B cell (primary cell): Measurements from ENCODE around the gene DGUOK. TPM values are rescaled to one million over a fixed set of nuclear protein-coding genes. Genes with fewer than 3 reads are reported as not detected.

Source experiments
- ATAC-seq: fragments of 200-7000 bp; cut with Tn5 transposase; one replicate; pipeline ENCODE4 v1.10.0; 2021; ENCODE audit warnings: low read depth, mild to moderate bottlenecking, moderate number of reproducible peaks, moderate library complexity
- CTCF ChIA-PET: fragments of 350-600 bp; sonication (Branson Sonifier 250); formaldehyde crosslinking; loops from one replicate; lab custom pipeline; 2021; ENCODE audit warnings: antibody characterized with exemption, inconsistent platforms; lab: Charles Lee
- POLR2A ChIA-PET: fragments of 350-600 bp; sonication (Branson Sonifier 250); formaldehyde crosslinking; loops from one replicate; lab custom pipeline; 2021; ENCODE audit warnings: antibody characterized with exemption; lab: Charles Lee
- DNase-seq: peaks from one replicate; pipeline ENCODE4 v3.0.0; 2013
- H2AFZ ChIP-seq: 2 replicates; pipeline ENCODE4 v1.6.1; 2012; ENCODE audit warnings: mild to moderate bottlenecking, low read depth, low read length; ENCODE audit not compliant: insufficient read depth, poor library complexity, severe bottlenecking
- H3K27ac ChIP-seq, 2 donors: 1 replicate in 1 of 2; 2 replicates in 1 of 2; pipeline ENCODE4 v1.5.1; 2012 to 2013; ENCODE audit warnings: low read length in 2 of 2, mild to moderate bottlenecking in 2 of 2, moderate library complexity in 1 of 2
- H3K27me3 ChIP-seq, 4 experiments: fragments of 200-600 bp in 1 of 4; sonication (generic) in 1 of 4; replicated peaks in 1 of 4; 1 replicate in 2 of 4; 2 replicates in 2 of 4; pipeline versions ENCODE4 v1.6.1 to v1.7.0; 2013 to 2016; ENCODE audit warnings: low read length in 3 of 4, mild to moderate bottlenecking in 2 of 4, mixed read lengths in 1 of 4, moderate library complexity in 1 of 4; ENCODE audit not compliant: insufficient read depth in 4 of 4, control insufficient read depth in 3 of 4; ENCODE audit errors: control extremely low read depth in 1 of 4
- H3K36me3 ChIP-seq, 2 experiments: replicated peaks in 1 of 2; 1 replicate in 1 of 2; 2 replicates in 1 of 2; pipeline versions ENCODE4 v1.6.1 to v1.7.1; 2013; ENCODE audit warnings: low read length in 1 of 2; ENCODE audit not compliant: insufficient read depth in 2 of 2, control insufficient read depth in 1 of 2; ENCODE audit errors: control extremely low read depth in 1 of 2, extremely low read depth in 1 of 2
- H3K4me1 ChIP-seq, 2 donors: fragments of 200-600 bp in 1 of 2; sonication (generic) in 1 of 2; 1 replicate in 1 of 2; 2 replicates in 1 of 2; pipeline versions ENCODE4 v1.5.1 to v1.6.1; 2013 to 2017; ENCODE audit warnings: low read length in 2 of 2; ENCODE audit not compliant: control insufficient read depth in 2 of 2, insufficient read depth in 2 of 2
- H3K4me2 ChIP-seq: replicated peaks from 2 replicates; pipeline ENCODE3; 2012; ENCODE audit warnings: mild to moderate bottlenecking, low read depth, low read length; ENCODE audit not compliant: poor library complexity, severe bottlenecking
- H3K4me3 ChIP-seq, 5 experiments: fragments of 200-600 bp in 1 of 5; sonication (generic) in 1 of 5; 1 replicate in 3 of 5; 2 replicates in 2 of 5; pipeline versions ENCODE4 v1.5.1 to v1.7.0; 2011 to 2016; ENCODE audit warnings: low read length in 4 of 5, mild to moderate bottlenecking in 4 of 5, low read depth in 2 of 5, control low read depth in 1 of 5, moderate library complexity in 1 of 5; ENCODE audit not compliant: insufficient read depth in 1 of 5; ENCODE audit errors: control extremely low read depth in 1 of 5, extremely low read depth in 1 of 5
- H3K79me2 ChIP-seq: fragments of 200-600 bp; sonication (generic); one replicate; pipeline ENCODE4 v1.6.0; 2016; ENCODE audit warnings: low read length; ENCODE audit not compliant: control insufficient read depth, insufficient read depth
- H3K9ac ChIP-seq: fragments of 200-600 bp; sonication (generic); 2 replicates; pipeline ENCODE4 v1.6.1; 2017; ENCODE audit warnings: mild to moderate bottlenecking, low read length, moderate library complexity
- H3K9me3 ChIP-seq, 3 donors: one replicate each; pipeline versions ENCODE4 v1.6.1 to v1.7.1; 2013; ENCODE audit warnings: low read length in 2 of 3; ENCODE audit not compliant: control insufficient read depth in 2 of 3, insufficient read depth in 1 of 3; ENCODE audit errors: control extremely low read depth in 1 of 3
- H4K20me1 ChIP-seq: 2 replicates; pipeline ENCODE4 v1.6.0; 2012; ENCODE audit warnings: mild to moderate bottlenecking, low read length; ENCODE audit not compliant: insufficient read depth, control insufficient read depth, poor library complexity, severe bottlenecking
- H3K27ac Mint-ChIP-seq: one replicate; pipeline ENCODE4 v1.8.0; 2021; ENCODE audit warnings: mixed read lengths
- H3K27me3 Mint-ChIP-seq: one replicate; pipeline ENCODE4 v1.8.0; 2021; ENCODE audit warnings: mixed read lengths
- H3K4me1 Mint-ChIP-seq: one replicate; pipeline ENCODE4 v1.8.0; 2021; ENCODE audit warnings: mixed read lengths
- H3K4me3 Mint-ChIP-seq: one replicate; pipeline ENCODE4 v1.8.0; 2021; ENCODE audit warnings: mixed read lengths
- H3K9me3 Mint-ChIP-seq: one replicate; pipeline ENCODE4 v1.8.0; 2022; ENCODE audit warnings: mixed read lengths; ENCODE audit not compliant: insufficient read depth
- CTCF ChIP-seq: fragments of 200-600 bp; IDR thresholded peaks from one replicate; pipeline ENCODE4 v1.8.0; 2022; ENCODE audit warnings: antibody characterized with exemption, mild to moderate bottlenecking
- EZH2 ChIP-seq: IDR thresholded peaks from 2 replicates; pipeline ENCODE4 v1.6.1; 2012; ENCODE audit warnings: borderline replicate concordance, low read depth, mild to moderate bottlenecking, moderate library complexity, low read length; ENCODE audit not compliant: insufficient read depth, poor library complexity, severe bottlenecking
- WGBS: methylation state at CpG from one replicate; pipeline ENCODE4 v1.1.5; 2013; ENCODE audit warnings: missing lambda C conversion rate; ENCODE audit not compliant: insufficient coverage; 5-methylcytosine and 5-hydroxymethylcytosine counted together
- intact Hi-C: fragments of 100-400 bp; cut with micrococcal nuclease; formaldehyde crosslinking; loops from one replicate; pipeline ENCODE4 v1.10.0; 2022
- polyA plus RNA-seq: library from polyadenylated mRNA; depleted of rRNA; stranded (reverse); fragments of >200 nt; gene quantifications from 2 replicates; pipeline ENCODE4 v1.2.3, GENCODE V29; 2012
- total RNA-seq, 2 donors: library from RNA; stranded (reverse); fragments of 120-200 nt in 1 of 2; gene quantifications; 1 replicate in 1 of 2; 2 replicates in 1 of 2; pipeline versions ENCODE4 v1.2.3 to v1.2.4, GENCODE V29; 2013 to 2022

The DGUOK gene
- total and polyA plus RNA-seq, 2 donors (not counting 1 experiment from before 2014, with no cell fraction given), result 61.7 to 81.5 TPM

- H3K79me2 ChIP-seq, result peaks cover 79% of the 10 kb centered on the region
- intact Hi-C loops, result loop anchor here (5.0 kb wide), 1 partner anchor 192 kb away; the partner anchor contains the start of gene TPRKB
- Mint-ChIP-seq H3K9me3 (no peaks in the 10 kb centered on the region), H3K4me1 (peaks cover 66% of the 10 kb centered on the region), H3K27ac (peak overlapping the region; percentile 53), H3K27me3 (no peaks in the 10 kb centered on the region), H3K4me3 (peak overlapping the region; percentile 36)
- no peak overlapping the region for H3K9ac ChIP-seq
- no peak for ATAC-seq
- H3K27me3 ChIP-seq, result no peaks in the 10 kb centered on the region
- no peak overlapping the region for H3K4me3 ChIP-seq
- no peak for DNase-seq
- peaks cover 23% of the 10 kb centered on the region for H4K20me1 ChIP-seq
- H3K36me3 ChIP-seq, result peaks cover 0 to 21% of the 10 kb centered on the region in 2 experiments
- 100% methylated on average over 2 of the region's 2 CpGs for WGBS
- peak overlapping the region in 1 of 2 donors; percentile 63 for H3K27ac ChIP-seq
- CTCF ChIA-PET, result interaction anchor here (0.9 kb wide), 1 partner anchor 103 kb away, joined by 3 read pairs; no protein-coding TSS in a partner anchor
- H3K4me1 ChIP-seq, result peaks cover 33 to 35% of the 10 kb centered on the region in 2 donors
- H2AFZ ChIP-seq, result no peak overlapping the region
- TF ChIP-seq EZH2, result no peak
- no peak for TF ChIP-seq CTCF
- H3K4me2 ChIP-seq, result peak overlapping the region; percentile 18
- peaks cover 0 to 8% (median 2%) of the 10 kb centered on the region in 3 donors for H3K9me3 ChIP-seq
- POLR2A ChIA-PET, result no interaction called here
Observed at GRCh38 chr2:73928963-73929347, 2.3 kb downstream of the DGUOK start.

- Mint-ChIP-seq H3K4me1 (peaks cover 65% of the 10 kb centered on the region), H3K27me3 (no peaks in the 10 kb centered on the region), H3K27ac (no peak overlapping the region), H3K9me3 (no peaks in the 10 kb centered on the region), H3K4me3 (no peak overlapping the region)
- intact Hi-C loops, result no loop called here
- Histone ChIP-seq H4K20me1 (peaks cover 26% of the 10 kb centered on the region), H3K27ac (peak overlapping the region in 1 of 2 donors; percentile 63), H2AFZ (no peak overlapping the region), H3K9me3 (peaks cover 0 to 5% (median 0%) of the 10 kb centered on the region in 3 donors), H3K4me3 (no peak overlapping the region), H3K4me1 (peaks cover 31 to 33% of the 10 kb centered on the region in 2 donors), H3K36me3 (peaks cover 0 to 26% of the 10 kb centered on the region in 2 experiments), H3K27me3 (no peaks in the 10 kb centered on the region), H3K79me2 (peaks cover 94% of the 10 kb centered on the region), H3K9ac (no peak overlapping the region), H3K4me2 (no peak overlapping the region)
- ATAC-seq (no peak), DNase-seq (no peak)
- no peak for TF ChIP-seq CTCF
- no peak for TF ChIP-seq EZH2
- ChIA-PET POLR2A (no interaction called here), CTCF (interaction anchor here (1.2 to 1.7 kb wide), 3 partner anchors 102 to 320 kb away, joined by 3 to 4 read pairs (median 4); partner anchors contain the start of gene STAMBP)
- no CpG with 5 or more reads among the region's 2 CpGs for WGBS
Observed at GRCh38 chr2:73930386-73930785, 3.7 kb downstream of the DGUOK start.
